ENCODE results near the gene NFASC.

DNA sequence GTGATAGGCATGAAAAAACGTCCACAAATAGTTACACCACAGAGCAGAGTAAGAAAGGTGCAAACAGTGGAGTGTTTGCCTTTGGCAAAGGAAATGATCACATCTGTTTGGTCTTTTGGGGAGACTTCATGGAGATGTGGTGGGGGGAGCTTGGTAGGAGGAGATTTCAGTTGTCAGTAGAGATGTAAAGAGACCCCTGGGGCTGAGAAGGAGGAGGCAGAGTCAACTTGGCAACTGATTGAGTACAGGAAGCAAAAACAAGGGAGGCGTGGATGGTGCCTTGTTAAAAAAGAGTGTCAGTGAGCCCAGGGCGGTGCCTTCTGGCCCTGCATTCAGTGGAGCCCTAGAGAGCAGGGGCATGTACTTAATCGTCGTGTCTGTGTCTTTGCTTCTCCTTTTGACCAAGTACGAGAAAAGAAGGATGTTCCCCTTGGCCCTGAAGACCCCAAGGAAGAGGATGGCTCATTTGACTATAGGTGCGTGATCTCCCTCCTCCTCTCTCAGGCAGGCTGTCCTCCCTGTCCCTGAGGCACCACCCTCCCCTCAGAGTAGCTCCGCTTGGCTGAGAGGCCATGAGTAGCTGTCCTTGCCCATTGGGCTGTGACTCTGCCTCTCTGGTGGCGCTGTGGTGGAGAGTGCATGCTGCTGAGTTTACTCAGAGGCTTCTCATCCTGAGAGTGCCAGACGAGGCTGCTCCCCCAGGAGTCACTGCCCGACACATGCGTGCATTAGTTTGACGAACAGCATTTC lies 141.9 kb downstream of the NFASC start:
- TF ChIP-seq EZH2 (IDR thresholded peaks at IDR 0.05; ENCODE audit: borderline replicate concordance), result no peak
- TF ChIP-seq, protein P1, sequence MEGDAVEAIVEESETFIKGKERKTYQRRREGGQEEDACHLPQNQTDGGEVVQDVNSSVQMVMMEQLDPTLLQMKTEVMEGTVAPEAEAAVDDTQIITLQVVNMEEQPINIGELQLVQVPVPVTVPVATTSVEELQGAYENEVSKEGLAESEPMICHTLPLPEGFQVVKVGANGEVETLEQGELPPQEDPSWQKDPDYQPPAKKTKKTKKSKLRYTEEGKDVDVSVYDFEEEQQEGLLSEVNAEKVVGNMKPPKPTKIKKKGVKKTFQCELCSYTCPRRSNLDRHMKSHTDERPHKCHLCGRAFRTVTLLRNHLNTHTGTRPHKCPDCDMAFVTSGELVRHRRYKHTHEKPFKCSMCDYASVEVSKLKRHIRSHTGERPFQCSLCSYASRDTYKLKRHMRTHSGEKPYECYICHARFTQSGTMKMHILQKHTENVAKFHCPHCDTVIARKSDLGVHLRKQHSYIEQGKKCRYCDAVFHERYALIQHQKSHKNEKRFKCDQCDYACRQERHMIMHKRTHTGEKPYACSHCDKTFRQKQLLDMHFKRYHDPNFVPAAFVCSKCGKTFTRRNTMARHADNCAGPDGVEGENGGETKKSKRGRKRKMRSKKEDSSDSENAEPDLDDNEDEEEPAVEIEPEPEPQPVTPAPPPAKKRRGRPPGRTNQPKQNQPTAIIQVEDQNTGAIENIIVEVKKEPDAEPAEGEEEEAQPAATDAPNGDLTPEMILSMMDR (IDR thresholded peaks at IDR 0.05; ENCODE audit: poor library complexity), result no peak

All from hepatocyte (in vitro differentiated cells).